Heart left ventricle (tissue), 16 donors: ENCODE data around the gene RNF180. TPM values are rescaled to one million over a fixed set of nuclear protein-coding genes. Genes with fewer than 3 reads are reported as not detected.
A peak's percentile ranks its signal among the peaks of the same experiment; 100 is the strongest.
"Not testable (repeated sequence)": the region's sequence is repeated elsewhere in the genome, so short reads cannot be mapped to it uniquely, and the experiment has no call there.

Experiments
- ATAC-seq, 4 donors: fragments of 200-7000 bp; cut with Tn5 transposase; one replicate each; pipeline ENCODE4 v1.9.1; 2020 to 2022; ENCODE audit warnings: moderate library complexity in 4 of 4, mild to moderate bottlenecking in 3 of 4, moderate number of reproducible peaks in 1 of 4
- DNase-seq, 5 donors: peaks; one replicate each; pipeline ENCODE4 v3.0.0-alpha.2; 2020
- H3K27ac ChIP-seq, 12 donors: fragments of 200-600 bp; sonication (generic) in 4 of 12; one replicate each; pipeline versions ENCODE4 v1.5.0 to v1.8.0; 2016 to 2022; ENCODE audit warnings: mild to moderate bottlenecking in 2 of 12
- H3K27me3 ChIP-seq, 9 donors: fragments of 200-600 bp; sonication (generic) in 2 of 9; one replicate each; pipeline versions ENCODE4 v1.5.1 to v1.8.0; 2016 to 2022; ENCODE audit warnings: mild to moderate bottlenecking in 3 of 9
- H3K36me3 ChIP-seq, 9 donors: fragments of 200-600 bp; sonication (generic) in 2 of 9; one replicate each; pipeline versions ENCODE4 v1.5.0 to v1.8.0; 2018 to 2022; ENCODE audit warnings: mild to moderate bottlenecking in 2 of 9
- H3K4me1 ChIP-seq, 12 donors: fragments of 200-600 bp; sonication (generic) in 4 of 12; one replicate each; pipeline versions ENCODE4 v1.5.0 to v1.8.0; 2016 to 2022; ENCODE audit warnings: mild to moderate bottlenecking in 3 of 12
- H3K4me3 ChIP-seq, 12 donors: fragments of 200-600 bp; sonication (generic) in 4 of 12; one replicate each; pipeline versions ENCODE4 v1.5.0 to v1.8.0; 2017 to 2022; ENCODE audit warnings: mild to moderate bottlenecking in 9 of 12, moderate library complexity in 4 of 12
- H3K9me3 ChIP-seq, 12 donors: fragments of 200-600 bp; sonication (generic) in 4 of 12; one replicate each; pipeline versions ENCODE4 v1.5.0 to v1.8.0; 2016 to 2022; ENCODE audit warnings: mild to moderate bottlenecking in 1 of 12
- CTCF ChIP-seq, 12 donors: fragments of 200-600 bp; sonication (generic) in 4 of 12; IDR thresholded peaks; one replicate each; pipeline versions ENCODE4 v1.5.0 to v1.8.0; 2018 to 2022; ENCODE audit warnings: antibody characterized with exemption in 12 of 12, mild to moderate bottlenecking in 5 of 12
- POLR2A ChIP-seq, 2 donors: fragments of 450-650 bp; IDR thresholded peaks; one replicate each; pipeline ENCODE4 v1.6.1; 2017; ENCODE audit warnings: antibody characterized with exemption in 2 of 2, mild to moderate bottlenecking in 2 of 2, moderate library complexity in 2 of 2
- WGBS, 4 donors: extraction: QIAGEN DNeasy Blood & Tissue Kit in 2 of 4; methylation state at CpG; one replicate each; pipeline versions ENCODE4 v1.1.5 to v1.1.7; 2013 to 2018; 5-methylcytosine and 5-hydroxymethylcytosine counted together
- intact Hi-C, 10 donors: fragments of 100-400 bp; cut with DNase I; formaldehyde crosslinking; loops; one replicate each; pipeline versions ENCODE4 v1.11.1 to v1.14.2; 2022
- polyA plus RNA-seq, 2 donors: library from polyadenylated mRNA; stranded (reverse); fragments of 200-250 nt; gene quantifications; one replicate each; pipeline ENCODE4 v1.2.3, GENCODE V29; 2013
- total RNA-seq, 9 donors: library from RNA; depleted of rRNA in 2 of 9; stranded (reverse); fragments of >200 nt in 2 of 9; fragmentation: NEBNext Ultra II Directional in 3 of 9; extraction: Animal tissue kit (Norgen Biotek cat#: 25700) in 3 of 9; gene quantifications; one replicate each; pipeline versions ENCODE4 v1.1.0 to v1.2.4, GENCODE V29; 2016 to 2023
- donor health status: ischemic (EF 13 %, LVEDD 7.1; RV severe dilation, severe dysfunction).
- donor health status: healthy with polysubstance abuse.
- donor health status: DM: no; HTN: yes; CAD: no.
- donor health status: DM: no; HTN: no; CAD: no.
- donor health status: ischemic (EF 25% LVEDD 6.9; RV normal size, moderate dysfunction).
- donor health status: ischemic (EF 25% LVEDD 5.7; RV mildly dilated, moderate dysfunction).
- donor health status: healthy.
- donor health status: DM: yes; HTN: yes; CAD: no.
- donor health status: ischemic (EF 35%, LVEDD 5.7; RV mildly dilated, moderate dysfunction).
- donor health status: nonischemic (EF 11% LVEDD 7.7; RV severe dilation, severe dysfunction).
- donor health status: DM: yes; HTN: yes; CAD: no.
- donor health status: PGD.
- donor health status: ischemic (EF 29% LVEDD 5.4; RV normal size, mild dysfunction).
- donor health status: nonischemic (EF 23%, LVEDD 6.1; RV moderate dilation, normal function).

Gene RNF180
- total and polyA plus RNA-seq, 11 donors, result 2.1 to 20.4 (median 12.9) TPM

GRCh38 chr5:64269164-64269563 lies 103.5 kb downstream of the RNF180 start:
- Histone ChIP-seq H3K9me3 (peaks cover 0 to 13% (median 0%) of the 10 kb centered on the region in 12 donors), H3K36me3 (no peaks in the 10 kb centered on the region), H3K4me1 (peaks cover 0 to 19% (median 6%) of the 10 kb centered on the region in 12 donors), H3K4me3 (no peak overlapping the region), H3K27ac (no peak overlapping the region), H3K27me3 (no peaks in the 10 kb centered on the region)
- ATAC-seq (no peak), DNase-seq (no peak)
- 58 to 63% (median 61%) methylated on average over 4 of the region's 4 CpGs for WGBS, 4 donors
- intact Hi-C loops, result no loop called here
- TF ChIP-seq POLR2A (IDR thresholded peaks at IDR 0.05), result no peak
- TF ChIP-seq CTCF (IDR thresholded peaks at IDR 0.05), result no peak

DNA sequence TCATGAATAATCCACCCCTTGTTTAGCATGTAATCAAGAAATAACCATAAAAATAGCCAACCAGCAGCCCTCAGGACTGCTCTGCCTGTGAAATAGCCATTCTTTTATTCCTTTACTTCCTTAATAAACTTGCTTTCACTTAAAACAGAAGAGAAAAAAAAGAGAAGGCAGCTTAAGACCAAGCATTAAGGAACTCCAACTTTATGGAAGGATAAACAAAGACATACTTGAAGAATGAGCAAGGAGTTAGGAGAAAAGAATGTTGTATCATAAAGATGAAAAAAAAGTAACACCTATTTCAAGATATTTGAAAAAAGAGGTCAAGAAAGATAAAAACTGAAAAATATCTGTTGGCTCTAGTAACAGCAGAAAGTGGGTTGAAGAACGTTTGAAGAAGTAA lies 107.6 kb downstream of the RNF180 start:
- Histone ChIP-seq H3K36me3 (no peaks in the 10 kb centered on the region), H3K27me3 (no peaks in the 10 kb centered on the region), H3K4me3 (no peak overlapping the region), H3K27ac (no peak overlapping the region), H3K9me3 (no peaks in the 10 kb centered on the region), H3K4me1 (peaks cover 0 to 22% (median 7%) of the 10 kb centered on the region in 12 donors)
- TF ChIP-seq POLR2A (IDR thresholded peaks at IDR 0.05) (no peak), CTCF (IDR thresholded peaks at IDR 0.05) (no peak)
- DNase-seq (no peak), ATAC-seq (no peak)
- WGBS, 4 donors, result 53 to 59% (median 55%) methylated on average over 1 of the region's 1 CpG
- intact Hi-C loops, result no loop called here

- H3K27ac ChIP-seq, result no peak overlapping the region
- H3K36me3 ChIP-seq, result no peaks in the 10 kb centered on the region
- 83 to 89% (median 85%) methylated on average over 7 to 8 of the region's 8 CpGs for WGBS, 4 donors
- H3K4me1 ChIP-seq, result peaks cover 0 to 16% (median 0%) of the 10 kb centered on the region in 12 donors
- no peak overlapping the region for H3K4me3 ChIP-seq
- DNase-seq (no peak), ATAC-seq (peak in 1 of 4 donors; percentile 33)
- peaks cover 0 to 47% (median 17%) of the 10 kb centered on the region in 12 donors for H3K9me3 ChIP-seq
- intact Hi-C loops, result no loop called here
- no peak for TF ChIP-seq CTCF (IDR thresholded peaks at IDR 0.05)
- no peak for TF ChIP-seq POLR2A (IDR thresholded peaks at IDR 0.05)
- H3K27me3 ChIP-seq, result no peaks in the 10 kb centered on the region
These were observed 119.8 kb downstream of the RNF180 start for GRCh38 chr5:64285188-64286130.

DNA sequence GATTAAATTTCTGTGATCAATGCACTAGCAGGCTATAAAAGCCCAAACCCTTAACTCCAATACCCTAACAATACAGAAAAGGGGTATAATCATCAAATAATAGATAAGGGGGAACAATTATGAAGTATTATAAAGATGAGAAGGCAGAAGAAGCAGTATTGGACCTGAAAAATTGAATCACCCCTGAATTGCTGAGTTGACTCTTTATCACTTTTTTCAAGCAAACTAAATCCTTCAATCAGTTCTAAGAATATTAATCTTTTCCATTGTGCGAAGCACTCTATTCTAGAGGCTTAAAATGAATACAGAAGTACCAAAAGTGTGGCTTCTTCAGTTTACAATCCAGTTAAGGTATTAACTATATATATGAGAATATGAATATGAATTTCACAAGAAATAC lies 120.7 kb downstream of the RNF180 start:
- WGBS, 4 donors, result 89 to 94% (median 92%) methylated on average over 1 of the region's 1 CpG
- intact Hi-C loops, result no loop called here
- no peak overlapping the region for H3K27ac ChIP-seq
- no peak for ATAC-seq
- H3K36me3 ChIP-seq, result no peaks in the 10 kb centered on the region
- no peaks in the 10 kb centered on the region for H3K27me3 ChIP-seq
- no peak for DNase-seq
- H3K9me3 ChIP-seq, result peaks cover 0 to 47% (median 14%) of the 10 kb centered on the region in 12 donors
- TF ChIP-seq POLR2A (IDR thresholded peaks at IDR 0.05) (no peak), CTCF (IDR thresholded peaks at IDR 0.05) (no peak)
- no peak overlapping the region for H3K4me3 ChIP-seq
- H3K4me1 ChIP-seq, result peaks cover 0 to 16% (median 0%) of the 10 kb centered on the region in 12 donors

- intact Hi-C loops, H3K27me3 ChIP-seq, H3K4me3 ChIP-seq, H3K27ac ChIP-seq, DNase-seq, ATAC-seq, H3K36me3 ChIP-seq: not testable (repeated sequence)
- WGBS, 4 donors, result 85 to 96% (median 88%) methylated on average over 2 of the region's 2 CpGs
- peaks cover 0 to 16% (median 0%) of the 10 kb centered on the region in 12 donors for H3K4me1 ChIP-seq
- peaks cover 0 to 32% (median 2%) of the 10 kb centered on the region in 12 donors for H3K9me3 ChIP-seq
These were observed 122.9 kb downstream of the RNF180 start for GRCh38 chr5:64288496-64288895.
